Measurements from ENCODE around the gene RIT1. TPM values are rescaled to one million over a fixed set of nuclear protein-coding genes. Genes with fewer than 3 reads are reported as not detected.

Gene RIT1
- total RNA-seq, 1 donor from 2014 or later = 35.3 TPM

DNA sequence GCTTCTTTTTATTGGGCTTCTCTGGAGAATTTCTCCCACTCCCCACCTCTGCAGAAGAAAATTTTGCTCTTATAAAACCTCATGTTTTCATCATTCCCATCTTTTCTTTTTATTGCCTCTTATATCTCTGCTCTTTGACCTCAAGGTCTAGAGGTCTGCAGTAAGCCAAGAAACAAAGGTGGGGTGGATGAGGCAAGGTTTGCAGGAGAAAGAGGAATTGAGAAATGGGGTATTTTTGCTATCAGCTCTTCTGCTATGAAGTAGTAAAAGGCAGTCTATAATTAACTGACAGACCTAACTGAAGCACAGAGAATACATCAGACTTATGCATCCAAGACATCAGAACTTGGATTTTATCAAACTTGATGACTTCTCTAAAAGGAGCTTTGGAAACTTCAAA is 28.9 kb downstream of the RIT1 start:
- Mint-ChIP-seq H3K4me1 (ENCODE audit: unreplicated experiment) (no peaks in the 10 kb centered on the region), H3K36me3 (no peaks in the 10 kb centered on the region), H3K27ac (no peak overlapping the region), H3K4me3 (no peak overlapping the region), H3K9me3 (no peaks in the 10 kb centered on the region), H3K27me3 (peaks cover 22% of the 10 kb centered on the region)
- no peak for DNase-seq (ENCODE audit: extremely low spot score, unreplicated experiment)
- TF ChIP-seq, protein P1, sequence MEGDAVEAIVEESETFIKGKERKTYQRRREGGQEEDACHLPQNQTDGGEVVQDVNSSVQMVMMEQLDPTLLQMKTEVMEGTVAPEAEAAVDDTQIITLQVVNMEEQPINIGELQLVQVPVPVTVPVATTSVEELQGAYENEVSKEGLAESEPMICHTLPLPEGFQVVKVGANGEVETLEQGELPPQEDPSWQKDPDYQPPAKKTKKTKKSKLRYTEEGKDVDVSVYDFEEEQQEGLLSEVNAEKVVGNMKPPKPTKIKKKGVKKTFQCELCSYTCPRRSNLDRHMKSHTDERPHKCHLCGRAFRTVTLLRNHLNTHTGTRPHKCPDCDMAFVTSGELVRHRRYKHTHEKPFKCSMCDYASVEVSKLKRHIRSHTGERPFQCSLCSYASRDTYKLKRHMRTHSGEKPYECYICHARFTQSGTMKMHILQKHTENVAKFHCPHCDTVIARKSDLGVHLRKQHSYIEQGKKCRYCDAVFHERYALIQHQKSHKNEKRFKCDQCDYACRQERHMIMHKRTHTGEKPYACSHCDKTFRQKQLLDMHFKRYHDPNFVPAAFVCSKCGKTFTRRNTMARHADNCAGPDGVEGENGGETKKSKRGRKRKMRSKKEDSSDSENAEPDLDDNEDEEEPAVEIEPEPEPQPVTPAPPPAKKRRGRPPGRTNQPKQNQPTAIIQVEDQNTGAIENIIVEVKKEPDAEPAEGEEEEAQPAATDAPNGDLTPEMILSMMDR (conservative IDR thresholded peaks at IDR 0.05) = no peak

DNA sequence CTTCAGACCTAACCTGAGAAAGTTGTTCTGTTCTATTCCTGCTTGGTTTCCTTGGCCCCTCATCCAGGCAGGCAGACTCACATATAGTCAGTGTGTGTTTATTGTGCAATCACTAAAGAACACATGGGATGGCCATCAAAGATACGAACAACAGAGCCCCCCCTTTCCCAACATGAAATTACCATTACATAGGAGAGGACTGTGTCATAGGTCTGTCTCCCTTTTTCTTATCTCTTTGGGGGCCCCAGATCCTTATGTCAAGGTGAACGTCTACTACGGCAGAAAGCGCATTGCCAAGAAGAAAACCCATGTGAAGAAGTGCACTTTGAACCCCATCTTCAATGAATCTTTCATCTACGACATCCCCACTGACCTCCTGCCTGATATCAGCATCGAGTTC is 30.2 kb downstream of the RIT1 start:
- Mint-ChIP-seq H3K9me3 (no peaks in the 10 kb centered on the region), H3K27ac (no peak overlapping the region), H3K4me1 (ENCODE audit: unreplicated experiment) (no peaks in the 10 kb centered on the region), H3K36me3 (no peaks in the 10 kb centered on the region), H3K27me3 (peaks cover 22% of the 10 kb centered on the region), H3K4me3 (no peak overlapping the region)
- DNase-seq (ENCODE audit: extremely low spot score, unreplicated experiment) = no peak
- TF ChIP-seq, protein P1 (conservative IDR thresholded peaks at IDR 0.05) = no peak

DNA sequence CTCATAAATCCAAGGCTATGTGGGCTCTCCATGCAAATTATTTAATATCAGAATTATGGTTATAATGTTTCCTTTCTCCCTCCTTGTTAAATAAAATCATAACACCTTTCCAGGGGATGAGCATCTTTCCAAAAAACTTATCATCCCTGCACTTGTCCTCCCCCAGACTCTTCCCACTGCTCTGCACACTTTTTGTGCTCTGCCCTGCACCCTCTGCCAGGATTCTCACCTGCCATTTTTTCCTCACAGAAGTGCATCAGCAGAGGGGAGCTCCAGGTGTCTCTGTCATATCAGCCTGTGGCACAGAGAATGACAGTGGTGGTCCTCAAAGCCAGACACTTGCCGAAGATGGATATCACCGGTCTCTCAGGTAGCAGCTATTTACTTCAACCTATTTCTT is 30.9 kb downstream of the RIT1 start:
- no peaks in the 10 kb centered on the region for H3K36me3 Mint-ChIP-seq
- DNase-seq (ENCODE audit: extremely low spot score, unreplicated experiment) = no peak
- H3K27ac Mint-ChIP-seq = no peak overlapping the region
- TF ChIP-seq, protein P1 (conservative IDR thresholded peaks at IDR 0.05) = no peak
- H3K27me3 Mint-ChIP-seq = peaks cover 22% of the 10 kb centered on the region
- H3K4me3 Mint-ChIP-seq = no peak overlapping the region
- no peaks in the 10 kb centered on the region for H3K9me3 Mint-ChIP-seq
- H3K4me1 Mint-ChIP-seq (ENCODE audit: unreplicated experiment) = no peaks in the 10 kb centered on the region

DNA sequence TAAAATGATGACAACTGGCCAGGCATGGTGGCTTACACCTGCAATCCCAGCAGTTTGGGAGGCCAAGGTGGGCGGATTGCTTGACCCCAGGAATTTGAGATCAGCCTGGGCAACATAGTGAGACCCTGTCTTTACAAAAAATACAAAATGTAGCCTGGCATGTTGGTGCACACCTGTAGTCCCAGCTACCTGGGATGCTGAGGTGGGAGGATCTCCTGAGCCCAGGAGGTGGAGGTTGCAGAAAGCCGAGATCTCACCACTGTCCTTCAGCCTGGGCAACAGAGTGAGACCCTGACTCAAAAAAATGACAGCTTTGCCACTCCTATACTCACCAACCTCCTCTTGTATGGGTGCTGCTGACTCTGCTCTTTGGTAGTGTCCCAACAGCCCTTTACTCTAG is 33.2 kb downstream of the RIT1 start:
- Mint-ChIP-seq H3K27ac (no peak overlapping the region), H3K27me3 (peaks cover 12% of the 10 kb centered on the region), H3K9me3 (no peaks in the 10 kb centered on the region), H3K4me1 (ENCODE audit: unreplicated experiment) (no peaks in the 10 kb centered on the region), H3K36me3 (no peaks in the 10 kb centered on the region), H3K4me3 (no peak overlapping the region)
- TF ChIP-seq, protein P1 (conservative IDR thresholded peaks at IDR 0.05) = no peak
- DNase-seq (ENCODE audit: extremely low spot score, unreplicated experiment) = no peak

DNA sequence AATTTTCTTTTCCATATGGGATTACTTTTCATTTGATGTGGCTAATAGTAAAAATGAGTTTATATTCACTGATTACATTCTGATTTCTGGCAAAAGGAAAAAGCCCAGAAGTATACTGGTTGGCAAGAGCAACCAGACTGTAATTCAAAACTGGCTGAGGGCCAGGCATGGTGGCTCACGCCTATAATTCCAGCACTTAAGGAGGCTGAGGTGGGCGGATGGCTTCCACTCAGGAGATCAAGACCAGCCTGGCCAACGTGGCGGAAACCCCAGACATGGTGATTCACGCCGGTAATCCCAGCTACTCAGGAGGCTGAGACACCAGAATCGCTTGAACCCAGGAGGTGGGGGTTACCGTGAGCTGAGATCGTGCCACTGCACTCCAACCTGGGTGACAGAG is 37.3 kb downstream of the RIT1 start:
- TF ChIP-seq, protein P1 (conservative IDR thresholded peaks at IDR 0.05) = no peak
- Mint-ChIP-seq H3K27ac (no peak overlapping the region), H3K4me3 (no peak overlapping the region), H3K27me3 (peaks cover 25% of the 10 kb centered on the region), H3K36me3 (no peaks in the 10 kb centered on the region), H3K4me1 (ENCODE audit: unreplicated experiment) (no peaks in the 10 kb centered on the region), H3K9me3 (no peaks in the 10 kb centered on the region)
- DNase-seq (ENCODE audit: extremely low spot score, unreplicated experiment) = no peak

DNA sequence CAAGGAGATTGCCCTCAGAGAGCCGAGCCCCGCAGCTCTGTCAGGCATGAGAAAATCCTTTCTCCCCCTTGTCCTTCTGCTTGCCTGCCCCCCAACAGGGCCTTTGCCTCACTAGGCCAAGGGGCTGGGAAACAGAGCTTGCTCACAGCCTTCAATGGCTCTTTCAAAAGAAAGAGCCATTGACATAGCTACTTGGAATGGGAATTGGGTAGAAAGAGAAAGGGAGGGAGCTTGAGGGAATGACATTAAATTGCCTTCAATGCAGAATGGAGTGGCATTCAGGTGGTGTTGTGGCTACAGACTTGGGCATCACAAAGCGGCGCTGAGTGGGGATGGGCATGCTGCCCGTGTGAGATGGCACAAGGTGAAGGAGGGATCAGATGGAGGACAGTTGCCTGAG is 38.6 kb downstream of the RIT1 start:
- H3K4me3 Mint-ChIP-seq = no peak overlapping the region

More for the DNA sequence above, 38.6 kb downstream of the RIT1 start:
- Mint-ChIP-seq H3K9me3 (no peaks in the 10 kb centered on the region), H3K27me3 (peaks cover 35% of the 10 kb centered on the region), H3K4me1 (ENCODE audit: unreplicated experiment) (no peaks in the 10 kb centered on the region), H3K27ac (no peak overlapping the region), H3K36me3 (no peaks in the 10 kb centered on the region)
- TF ChIP-seq, protein P1 (conservative IDR thresholded peaks at IDR 0.05) = no peak
- DNase-seq (ENCODE audit: extremely low spot score, unreplicated experiment) = no peak
